ENCODE measurements around the gene RARS1.

The RARS1 gene

DNA sequence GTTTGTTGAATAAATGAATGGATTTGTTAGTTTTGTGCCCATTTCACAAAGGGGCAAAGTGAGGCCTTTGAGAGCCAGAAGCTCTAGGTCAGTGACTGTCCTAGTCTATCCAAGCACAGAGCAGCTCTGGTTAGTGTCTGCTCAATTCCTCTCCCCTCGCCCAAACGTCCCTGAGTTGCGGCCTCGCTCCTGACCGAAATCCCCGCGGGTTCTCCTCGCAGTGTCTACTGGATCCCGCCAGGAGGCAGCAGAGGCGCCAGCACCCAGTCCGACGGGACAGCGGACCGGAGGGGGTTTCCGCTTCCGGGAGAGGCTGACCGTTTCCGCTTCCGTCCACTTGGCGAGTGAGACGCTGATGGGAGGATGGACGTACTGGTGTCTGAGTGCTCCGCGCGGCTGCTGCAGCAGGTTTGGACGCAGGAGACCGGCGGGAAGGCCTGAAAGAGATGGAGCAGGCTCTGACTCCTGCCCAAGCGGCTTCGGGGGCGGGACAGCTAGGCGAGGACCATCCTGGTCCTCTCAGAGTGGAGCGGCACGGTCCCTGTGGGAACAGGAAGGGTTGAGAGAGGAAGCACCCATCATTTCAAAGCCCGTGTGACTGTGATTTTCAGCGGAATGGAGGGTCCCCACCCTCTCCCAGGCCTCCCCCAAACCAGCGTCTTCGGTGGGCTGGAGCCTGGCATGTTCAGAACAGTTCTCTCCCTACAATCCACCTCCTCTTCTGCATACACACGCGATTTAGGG is at the start of gene RARS1:
Gene RARS1 (plus strand): TSS at position 336 of the 744 bp plus-strand sequence. CDS start 28 bp downstream, at position 364.
- DNase-seq: peak; percentile 85

DNA sequence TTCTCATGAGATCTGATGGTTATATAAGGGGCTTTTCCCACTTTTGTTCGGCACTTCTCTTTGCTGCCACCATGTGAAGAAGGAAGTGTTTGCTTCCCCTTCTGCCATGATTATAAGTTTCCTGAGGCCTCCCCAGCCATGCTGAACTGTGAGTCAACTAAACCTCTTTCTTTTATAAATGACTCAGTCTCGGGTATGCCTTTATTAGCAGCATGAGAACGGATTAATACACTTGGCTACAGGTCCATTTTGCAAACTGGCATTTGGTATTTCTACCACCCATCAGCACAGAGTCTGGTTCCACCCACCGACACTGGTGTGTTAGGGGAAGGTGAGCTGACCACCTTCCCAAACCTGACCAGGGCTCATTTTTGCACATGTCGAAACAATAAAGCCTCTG is 47.9 kb upstream of the RARS1 start:
- no peak for DNase-seq

DNA sequence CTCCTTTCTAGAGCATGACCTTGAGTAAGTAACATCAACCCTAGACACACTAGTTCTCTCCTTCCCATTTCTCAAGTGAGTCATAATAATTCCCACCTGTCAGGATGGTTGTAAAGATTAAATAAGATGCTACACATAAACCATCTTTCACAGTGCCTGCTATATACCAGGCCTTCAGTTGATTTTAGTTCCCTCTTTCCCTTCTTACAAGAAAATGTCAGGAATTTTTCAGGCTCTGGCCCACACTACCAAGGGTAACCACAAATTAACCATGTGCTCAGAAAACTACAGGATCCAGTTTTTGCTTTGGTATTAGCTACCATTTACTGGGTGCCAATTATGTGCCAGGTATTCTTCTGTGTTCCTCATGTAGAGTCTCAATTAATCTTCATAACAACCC is 42.7 kb upstream of the RARS1 start:
- DNase-seq: no peak

DNA sequence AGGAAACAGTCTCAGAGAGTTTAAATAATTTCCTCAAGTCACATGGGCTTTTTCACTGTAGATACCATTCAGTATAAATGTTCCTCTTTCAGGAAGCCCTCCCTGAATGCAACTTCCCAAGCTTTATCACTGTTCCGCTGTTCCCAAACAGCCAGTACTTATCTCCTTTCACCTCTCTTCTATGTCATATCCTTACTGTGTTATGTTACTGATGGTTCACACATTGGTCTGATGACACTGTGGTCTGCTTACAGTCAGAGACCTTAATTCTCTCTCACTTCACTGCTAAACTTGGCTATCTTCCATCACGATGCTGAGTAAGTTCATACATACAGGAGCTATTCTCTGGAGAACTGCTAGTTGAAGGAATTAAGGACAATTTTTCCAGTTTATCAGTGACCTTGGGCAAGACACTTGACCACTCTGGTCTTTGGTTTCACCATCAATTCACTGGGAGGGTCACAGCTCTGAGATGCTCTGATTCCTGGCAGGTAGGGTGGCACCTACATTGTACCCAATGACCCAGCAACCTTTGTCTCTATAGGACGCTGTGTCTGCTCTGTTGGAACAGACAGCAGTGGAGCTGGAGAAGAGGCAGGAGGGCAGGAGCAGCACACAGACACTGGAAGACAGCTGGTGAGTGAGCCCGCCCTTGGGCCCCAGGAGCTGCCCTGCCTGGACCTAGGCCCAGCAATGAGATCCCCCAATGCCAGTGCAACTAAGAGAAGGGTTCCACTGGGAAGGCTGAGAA is 42.1 kb upstream of the RARS1 start:
- DNase-seq: no peak

DNA sequence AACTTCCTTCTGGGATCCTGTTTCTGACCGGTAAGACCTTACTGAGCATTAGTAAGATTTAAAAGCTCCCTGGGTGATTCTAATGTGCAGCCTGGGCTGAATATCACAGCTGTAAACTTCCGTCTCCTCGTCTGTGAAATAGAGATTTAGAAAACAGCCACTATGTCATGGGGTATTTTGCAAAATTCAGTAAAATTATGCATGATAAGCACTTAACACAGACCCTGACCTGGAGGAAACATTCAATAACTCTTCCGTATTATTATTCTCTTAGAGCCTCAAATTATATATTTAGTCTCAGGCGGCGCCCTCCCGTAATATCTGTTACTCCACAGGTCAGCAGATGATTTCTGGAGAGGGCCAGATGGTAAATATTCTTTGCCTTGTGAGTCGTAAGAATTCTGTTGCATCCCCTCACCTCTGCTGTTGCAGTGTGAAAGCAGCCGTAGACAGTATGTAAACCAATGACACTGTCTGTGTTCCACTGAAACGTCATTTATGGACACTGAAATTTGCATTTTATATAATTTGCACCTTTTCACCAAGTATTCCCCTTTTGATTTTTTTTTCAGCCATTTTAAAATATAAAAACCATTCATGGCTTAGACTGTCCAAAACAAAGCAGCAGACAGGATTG is 39.2 kb upstream of the RARS1 start:
- no peak for DNase-seq

DNA sequence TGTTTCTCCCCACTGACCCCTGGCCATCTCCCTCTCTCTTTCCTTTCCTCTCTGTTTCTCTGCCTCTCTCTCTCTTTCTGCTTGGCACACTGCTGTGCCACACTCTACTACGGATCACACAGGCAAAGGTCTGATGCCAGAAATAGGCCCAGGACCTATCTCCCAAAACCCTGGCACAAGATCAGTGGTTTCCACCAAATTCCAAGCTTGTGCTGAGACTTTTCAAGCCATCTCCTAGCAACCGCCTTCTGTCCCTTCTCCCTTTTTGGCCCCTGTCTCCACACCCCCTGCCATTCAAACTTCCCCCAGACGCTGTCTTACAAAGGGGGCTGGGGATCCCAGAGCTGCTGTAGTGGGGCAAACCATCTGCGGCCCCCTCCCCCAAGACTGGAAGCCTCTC is 38.5 kb upstream of the RARS1 start:
- no peak for DNase-seq

DNA sequence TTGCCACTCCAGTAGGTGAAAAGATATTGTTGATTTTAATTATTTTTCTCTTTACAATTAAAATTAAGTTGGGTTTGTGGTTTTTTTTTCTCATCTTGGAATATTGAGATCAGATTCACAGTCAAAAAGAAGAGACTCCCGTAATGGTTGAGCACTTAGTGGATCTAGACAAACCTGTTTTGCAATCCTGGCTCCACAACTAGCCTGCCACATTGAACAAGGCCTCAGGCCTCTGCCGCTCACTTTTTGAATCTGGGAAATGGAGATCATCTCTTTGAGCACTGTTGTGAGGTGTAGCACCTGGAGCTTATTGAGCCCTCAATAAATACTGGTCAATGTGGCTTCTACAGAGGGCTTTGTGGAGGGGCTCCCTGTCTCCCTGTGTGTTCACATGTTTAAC is 37.1 kb upstream of the RARS1 start:
- DNase-seq: no peak

DNA sequence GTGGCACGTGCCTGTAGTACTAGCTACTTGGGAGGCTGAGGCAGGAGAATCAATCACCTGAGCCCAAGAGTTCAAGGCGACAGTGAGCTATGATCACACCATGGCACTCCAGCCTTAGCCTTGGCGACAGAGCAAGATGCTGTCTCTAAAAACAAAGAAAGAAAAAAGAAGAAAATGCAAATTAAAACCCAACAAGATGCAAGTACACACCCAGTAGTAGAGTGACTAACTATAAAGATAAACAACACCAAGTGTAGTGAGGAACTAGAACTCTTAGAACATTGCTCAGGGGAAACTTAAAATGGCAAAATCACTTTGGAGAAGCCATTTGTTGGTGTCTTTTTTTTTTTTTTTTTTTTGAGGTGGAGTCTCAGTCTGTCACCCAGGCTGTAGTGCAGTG is 34.7 kb upstream of the RARS1 start:
- no peak for DNase-seq

DNA sequence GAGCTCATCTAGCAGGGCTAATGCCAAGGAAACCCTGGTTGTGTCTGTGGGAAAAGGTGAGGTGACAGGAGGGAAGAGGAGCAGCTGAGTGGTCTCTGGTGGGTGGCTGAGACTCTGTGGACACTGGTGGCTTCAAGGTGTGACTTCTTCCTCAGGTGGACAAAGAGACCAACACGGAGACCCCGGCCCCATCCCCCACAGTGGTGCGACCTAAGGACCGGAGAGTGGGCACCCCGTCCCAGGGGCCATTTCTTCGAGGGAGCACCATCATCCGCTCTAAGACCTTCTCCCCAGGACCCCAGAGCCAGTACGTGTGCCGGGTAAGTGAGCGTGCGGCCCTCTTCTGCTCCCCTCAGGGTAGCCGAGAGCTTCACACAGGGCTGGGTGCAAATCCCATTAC is 31.1 kb upstream of the RARS1 start:
- DNase-seq: no peak

DNA sequence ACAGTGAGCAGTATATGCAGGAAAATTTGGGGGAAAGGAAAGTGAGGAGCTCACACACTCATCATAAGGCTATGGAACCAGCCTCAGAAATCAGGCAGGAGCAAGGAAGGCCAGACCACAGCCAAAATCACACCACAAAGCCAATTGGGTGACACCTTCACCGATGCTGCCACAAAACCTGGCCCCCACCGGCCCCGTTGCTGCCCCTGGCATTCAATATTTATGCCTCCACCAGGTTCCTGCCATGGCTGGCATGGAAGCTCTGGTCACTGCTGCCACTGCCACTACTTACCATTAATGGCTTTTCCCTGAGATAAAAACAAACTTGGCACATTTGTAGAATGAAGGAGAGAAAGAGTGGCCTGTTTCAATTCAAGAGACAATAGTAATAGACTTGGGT is 28.7 kb upstream of the RARS1 start:
- DNase-seq: no peak

DNA sequence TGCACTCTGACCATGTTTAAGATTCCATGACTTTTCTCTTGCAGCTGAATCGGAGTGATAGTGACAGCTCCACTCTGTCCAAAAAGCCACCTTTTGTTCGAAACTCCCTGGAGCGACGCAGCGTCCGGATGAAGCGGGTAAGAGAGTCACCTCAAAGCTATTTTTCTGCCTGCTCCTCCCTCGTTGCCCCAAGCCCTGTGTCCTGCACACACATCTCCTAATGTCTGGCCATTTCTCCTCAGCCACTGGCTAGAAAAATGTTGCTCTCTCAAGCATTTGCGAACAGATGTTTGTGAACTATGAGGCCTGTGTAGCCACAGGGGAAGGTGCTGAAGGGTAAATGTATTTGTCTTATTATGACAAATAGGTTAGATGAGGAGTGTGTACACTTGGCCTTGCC is 25.7 kb upstream of the RARS1 start:
- DNase-seq: no peak

DNA sequence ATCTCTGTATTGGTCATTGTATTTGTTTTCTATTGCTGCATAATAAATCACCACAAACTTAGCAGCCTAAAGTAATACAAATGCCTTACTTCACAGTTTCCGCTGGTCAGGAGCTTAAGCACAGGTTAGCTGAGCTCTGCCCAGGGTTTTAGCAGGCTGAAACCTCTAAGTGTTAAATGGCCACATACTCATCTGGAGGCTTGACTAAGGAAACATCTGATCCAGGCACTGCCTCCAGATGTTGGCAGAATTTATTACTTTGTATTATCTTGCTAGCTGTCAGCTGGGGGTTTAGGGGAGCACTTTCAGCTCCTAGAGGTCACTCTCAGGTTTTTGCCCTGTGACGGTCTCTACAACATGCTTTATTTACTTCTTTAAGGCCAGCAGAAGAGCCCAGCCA is 23.2 kb upstream of the RARS1 start:
- no peak for DNase-seq

DNA sequence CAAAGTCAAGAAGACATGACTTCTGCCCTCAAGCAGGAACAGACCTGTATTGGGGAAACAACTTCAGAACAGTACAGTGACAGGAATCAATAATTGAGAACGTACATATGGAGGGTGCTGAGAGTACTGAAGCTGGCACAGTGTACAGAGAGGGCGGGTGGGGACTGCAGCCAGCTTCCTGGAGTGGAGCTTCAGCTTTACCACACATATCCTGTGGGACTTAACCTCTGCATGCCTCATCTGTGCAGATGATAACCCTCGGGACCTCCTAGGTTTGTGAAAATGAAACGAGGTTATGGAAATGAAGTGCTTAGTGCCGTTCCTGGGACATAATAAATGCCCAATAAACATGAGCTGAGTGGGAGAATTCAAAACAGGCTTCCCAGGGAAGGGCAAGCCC is 22.1 kb upstream of the RARS1 start:
- no peak for DNase-seq

DNA sequence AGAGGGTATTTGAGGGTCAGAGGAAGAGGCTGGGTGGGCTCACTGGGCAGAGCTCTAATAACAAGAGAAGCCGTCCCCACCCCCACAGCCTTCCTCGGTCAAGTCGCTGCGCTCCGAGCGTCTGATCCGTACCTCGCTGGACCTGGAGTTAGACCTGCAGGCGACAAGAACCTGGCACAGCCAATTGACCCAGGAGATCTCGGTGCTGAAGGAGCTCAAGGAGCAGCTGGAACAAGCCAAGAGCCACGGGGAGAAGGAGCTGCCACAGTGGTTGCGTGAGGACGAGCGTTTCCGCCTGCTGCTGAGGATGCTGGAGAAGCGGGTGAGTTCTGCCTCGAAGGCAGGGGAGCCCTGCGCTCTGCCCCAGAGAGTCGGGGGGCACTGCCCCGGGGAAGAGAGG is 21.6 kb upstream of the RARS1 start:
- DNase-seq: no peak

DNA sequence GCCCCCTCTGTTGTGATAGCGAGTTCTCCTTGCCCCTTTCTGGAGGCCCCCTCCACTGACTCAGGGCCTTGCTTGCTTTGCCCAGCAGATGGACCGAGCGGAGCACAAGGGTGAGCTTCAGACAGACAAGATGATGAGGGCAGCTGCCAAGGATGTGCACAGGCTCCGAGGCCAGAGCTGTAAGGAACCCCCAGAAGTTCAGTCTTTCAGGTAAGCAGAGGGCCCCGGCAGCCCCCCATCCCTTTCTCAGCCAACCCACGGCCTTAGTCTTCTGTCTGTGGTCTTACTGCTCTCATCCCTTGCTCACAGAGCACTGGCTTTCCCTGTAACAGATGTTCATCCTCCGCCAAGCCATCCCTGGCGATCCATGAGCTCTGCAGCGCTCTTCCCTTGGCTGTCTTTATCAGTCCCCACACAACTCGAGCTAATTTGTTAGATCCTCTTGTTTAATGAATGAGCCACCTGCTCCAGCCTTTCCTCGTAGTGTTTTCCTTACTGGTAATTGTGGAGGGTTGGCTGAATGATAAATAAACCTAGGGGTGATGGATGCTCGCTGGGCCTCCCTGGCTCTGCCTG is 18.4 kb upstream of the RARS1 start:
- DNase-seq: no peak

DNA sequence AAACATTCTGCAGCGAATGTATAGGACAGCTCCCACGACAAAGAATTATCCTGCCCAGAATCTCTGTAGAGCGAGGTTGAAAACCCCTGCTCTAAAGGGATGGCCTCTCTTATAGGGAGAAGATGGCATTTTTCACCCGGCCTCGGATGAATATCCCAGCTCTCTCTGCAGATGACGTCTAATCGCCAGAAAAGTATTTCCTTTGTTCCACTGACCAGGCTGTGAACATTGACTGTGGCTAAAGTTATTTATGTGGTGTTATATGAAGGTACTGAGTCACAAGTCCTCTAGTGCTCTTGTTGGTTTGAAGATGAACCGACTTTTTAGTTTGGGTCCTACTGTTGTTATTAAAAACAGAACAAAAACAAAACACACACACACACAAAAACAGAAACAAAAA is 17.4 kb upstream of the RARS1 start:
- no peak for DNase-seq

DNA sequence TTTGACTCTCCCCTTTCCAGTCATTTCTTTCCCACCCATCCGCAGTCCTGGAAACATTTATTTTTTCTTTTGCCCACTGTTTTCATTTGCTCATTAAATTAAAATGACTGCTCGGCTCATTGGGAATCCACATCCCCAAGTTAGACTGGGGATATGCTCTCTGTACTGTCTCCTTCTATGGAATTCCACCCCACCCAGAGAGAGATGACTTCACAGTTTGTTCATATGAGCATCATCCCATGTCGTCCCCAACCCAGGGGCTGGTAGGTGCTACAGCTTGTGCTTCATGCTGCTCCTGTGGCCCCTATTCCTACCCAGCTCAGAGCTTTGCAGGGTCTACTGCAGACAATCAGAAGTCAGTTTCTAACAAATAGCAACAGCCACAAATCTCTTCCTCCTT is 16.5 kb upstream of the RARS1 start:
- DNase-seq: no peak

DNA sequence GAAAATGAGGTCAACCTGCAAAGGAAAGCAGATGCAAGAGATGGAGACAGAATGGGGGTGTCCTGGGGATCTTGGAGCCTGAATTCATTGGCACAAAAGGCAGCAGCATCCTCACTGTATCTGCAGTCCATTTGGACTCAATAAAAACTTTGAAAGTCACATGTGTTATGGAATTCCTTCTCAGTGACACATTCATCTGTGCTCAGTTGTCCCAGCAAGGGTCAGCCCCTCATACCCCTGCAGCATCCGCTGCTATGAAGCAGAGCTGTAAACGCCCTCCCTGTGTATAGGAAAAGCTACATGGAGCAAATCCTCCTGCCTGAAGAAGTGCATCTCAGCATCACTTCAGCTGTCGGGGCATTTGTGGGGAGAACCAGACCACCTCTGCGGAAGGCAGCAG is 14.5 kb upstream of the RARS1 start:
- DNase-seq: no peak

DNA sequence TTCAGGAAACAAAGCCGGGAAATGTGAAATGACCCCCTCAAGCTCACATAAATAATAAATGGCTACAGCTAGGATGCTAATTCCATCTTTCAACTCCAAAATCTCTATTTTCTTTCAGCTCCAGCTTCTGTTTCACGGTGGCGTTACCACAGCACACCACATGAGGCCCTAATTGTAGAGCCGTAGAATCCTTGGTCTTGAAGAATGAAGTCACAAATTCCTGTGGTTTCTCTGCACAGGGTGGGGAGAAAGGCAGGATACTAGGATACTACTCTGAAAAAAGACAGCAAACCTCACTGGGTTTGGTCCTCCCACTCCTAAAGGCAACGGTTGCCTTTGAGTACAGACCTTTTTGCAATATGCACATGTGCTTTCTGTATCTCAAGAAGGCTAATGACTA is 13.9 kb upstream of the RARS1 start:
- DNase-seq: no peak

DNA sequence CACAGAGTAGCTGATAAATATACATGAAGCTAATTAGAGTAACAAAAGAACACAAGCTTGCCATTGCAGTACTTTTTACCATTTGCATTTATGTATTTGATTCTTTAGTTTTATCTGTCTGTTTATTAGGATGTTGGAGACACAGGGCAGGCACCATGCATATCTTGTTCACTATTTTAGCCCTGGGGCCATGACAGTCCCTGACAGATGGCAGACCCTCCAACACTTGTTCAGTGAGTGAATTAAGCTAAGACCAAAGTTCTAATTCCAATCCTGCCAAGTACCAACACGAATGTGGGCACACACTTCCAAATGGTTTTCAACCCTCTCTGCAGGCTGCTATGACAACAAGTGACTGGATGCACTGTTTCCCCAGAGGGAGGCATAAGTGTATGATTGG is 12.0 kb upstream of the RARS1 start:
- no peak for DNase-seq

DNA sequence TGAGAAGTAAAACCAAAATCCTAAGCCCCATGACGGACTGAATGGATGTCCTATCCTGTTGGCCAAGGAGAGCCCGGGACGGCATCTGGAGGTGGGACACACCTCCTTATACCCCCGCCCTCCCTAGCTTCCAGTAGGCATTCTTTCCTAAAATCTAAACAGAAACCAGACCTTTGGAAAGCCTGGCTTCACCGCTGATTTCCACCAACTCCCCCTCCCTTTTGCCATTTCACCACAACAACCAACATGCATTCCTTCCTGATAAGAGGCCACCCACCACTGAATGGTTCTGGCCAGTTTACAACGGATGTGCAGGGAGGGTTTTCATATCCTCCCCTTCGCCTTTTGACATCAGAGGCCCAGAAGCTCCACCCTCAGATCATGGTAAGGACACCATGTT is 9.2 kb upstream of the RARS1 start:
- DNase-seq: no peak

DNA sequence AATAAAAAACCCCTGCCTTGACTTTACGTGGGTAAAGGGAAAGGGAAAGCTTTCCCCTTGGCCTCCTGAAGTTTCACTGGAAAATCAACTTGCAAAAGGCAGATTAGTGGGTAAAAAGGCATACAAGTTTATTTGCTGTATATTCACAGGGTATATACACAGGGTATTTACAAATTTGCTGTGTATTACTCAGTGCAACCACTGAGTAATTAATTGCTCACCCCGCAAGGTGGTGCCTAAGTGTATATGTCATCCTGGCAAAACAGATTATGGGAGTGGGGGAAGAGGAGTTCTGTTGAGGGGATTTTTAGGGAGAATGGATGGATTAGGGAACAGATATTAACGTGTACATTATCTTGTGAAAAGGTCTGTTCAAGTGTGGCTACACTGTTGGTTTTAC is 7.1 kb upstream of the RARS1 start:
- no peak for DNase-seq

DNA sequence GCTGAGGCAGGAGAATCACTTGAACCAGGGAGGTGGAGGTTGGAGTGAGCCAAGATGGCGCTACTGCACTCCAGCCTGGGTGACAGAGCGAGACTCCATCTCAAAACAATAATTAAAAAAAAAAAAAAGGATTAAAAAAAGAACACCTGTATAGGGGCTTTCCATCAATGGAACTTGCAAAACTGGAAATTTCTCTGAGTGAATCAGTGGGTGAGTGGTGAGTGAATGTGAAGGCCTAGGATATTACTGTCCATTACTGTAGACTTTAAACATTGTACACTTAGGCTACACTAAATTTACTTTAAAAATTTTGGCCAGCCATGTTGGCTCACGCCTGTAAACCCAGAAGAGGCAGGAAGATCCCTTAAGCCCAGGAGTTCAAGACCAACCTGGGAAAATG is 5.7 kb upstream of the RARS1 start:
- DNase-seq: no peak

DNA sequence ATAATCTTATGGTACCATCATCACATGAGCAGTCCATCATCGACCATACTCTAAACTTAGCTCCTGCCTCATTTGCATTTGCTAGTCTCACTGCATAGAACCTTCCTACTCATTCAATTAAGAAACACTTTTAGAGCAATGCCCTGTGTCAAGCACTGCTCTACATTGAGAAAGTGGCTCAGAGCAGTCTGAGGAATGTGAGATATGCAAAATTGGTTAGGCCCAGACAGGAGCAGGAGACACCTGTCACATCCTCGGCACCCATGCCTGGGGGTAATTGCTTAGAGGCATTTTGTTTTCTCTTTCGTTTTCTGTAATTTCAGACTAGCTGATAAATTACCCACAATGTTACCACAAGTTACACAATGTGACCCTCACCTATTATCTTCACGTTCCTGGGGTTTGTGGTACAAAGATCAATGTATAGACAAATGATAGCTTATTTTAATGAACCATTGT is 4.9 kb upstream of the RARS1 start:
- no peak for DNase-seq
